ENCODE results near the gene CEACAM1. TPM values are rescaled to one million over a fixed set of nuclear protein-coding genes. Genes with fewer than 3 reads are reported as not detected.

CEACAM1 gene
- total and polyA plus RNA-seq, 9 of the 15 experiments (the other 6 are each of a cell fraction or from before 2014, with no cell fraction given), result 0.04 to 0.16 (median 0.10) TPM; not detected in 1

DNA sequence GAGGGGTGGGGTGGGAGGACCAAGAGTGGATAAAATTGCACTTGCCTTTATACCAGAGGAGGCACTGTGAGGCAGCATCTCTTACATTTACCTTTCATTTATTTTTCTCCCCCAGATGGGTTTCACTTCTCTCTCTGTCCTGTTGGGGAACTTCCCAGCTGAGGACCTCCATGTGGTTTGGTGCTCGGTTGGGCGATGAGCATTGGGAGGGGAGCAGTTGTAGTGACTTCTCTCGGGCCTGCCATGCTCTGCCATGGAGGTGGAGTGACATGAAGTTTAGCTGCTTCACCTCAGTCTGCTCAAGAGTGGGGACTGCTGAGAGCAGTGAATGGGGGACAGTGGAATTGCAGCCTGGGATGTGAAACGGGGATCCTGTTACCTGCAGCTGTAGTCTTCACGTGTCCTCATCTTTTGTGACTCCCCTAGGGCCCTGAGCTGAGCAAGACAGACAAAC, 62.4 kb downstream of the CEACAM1 start:
- BruUV-seq (replicated peaks), result no TSS peak
- Histone ChIP-seq H3K36me3 (ENCODE audit: control insufficient read depth, insufficient read depth, low read length) (no peaks in the 10 kb centered on the region), H3K27me3 (ENCODE audit: control insufficient read depth in 2 of 2, insufficient read depth in 2 of 2, low read length in 2 of 2) (peaks cover 28 to 51% of the 10 kb centered on the region in 2 experiments), H3K79me2 (ENCODE audit: control insufficient read depth, insufficient read depth, low read length) (no peaks in the 10 kb centered on the region), H3K9ac (ENCODE audit: insufficient read depth in 1 of 2, low read depth in 2 of 2, low read length in 2 of 2) (no peak overlapping the region), H3K27ac (ENCODE audit: extremely low read depth, low read depth, low read length) (no peak overlapping the region), H3K9me3 (replicated peaks; ENCODE audit: control insufficient read depth, insufficient read depth, low read depth, low read length) (no peaks in the 10 kb centered on the region), H3K9me1 (ENCODE audit: control insufficient read depth, insufficient read depth, low read length) (no peaks in the 10 kb centered on the region), H3K4me1 (replicated peaks in 1 of 2; ENCODE audit: control insufficient read depth in 2 of 2, insufficient read depth in 2 of 2, low read length in 2 of 2) (no peaks in the 10 kb centered on the region; a peak in 1 of 5 replicates), H2AFZ (ENCODE audit: low read depth, low read length) (no peak overlapping the region), H3K4me2 (ENCODE audit: insufficient read depth, low read length) (no peak overlapping the region), H3K4me3 (no peak overlapping the region), H4K20me1 (replicated peaks; ENCODE audit: control insufficient read depth, insufficient read depth, low read length) (0 out of 2 replicates have a peak, but pooled peaks cover 4% of the 10 kb centered on the region)
- no peak for FAIRE-seq
- WGBS (ENCODE audit: insufficient coverage, low coverage, missing lambda C conversion rate), result 6% methylated on average over 5 of the region's 5 CpGs
- peak; percentile 38; the same call in 2 of the 3 replicates for ATAC-seq
- intact Hi-C loops (cut with micrococcal nuclease) (no loop called here), in situ Hi-C loops (cut with MboI) (no loop called here)
- TF ChIP-seq ZBTB1 (CRISPR knock-in tag; IDR thresholded peaks at IDR 0.05; ENCODE audit: borderline replicate concordance, low read depth) (no peak), CHD1 (IDR thresholded peaks at IDR 0.05; ENCODE audit: low read length) (no peak), BCL6 (CRISPR knock-in tag; IDR thresholded peaks at IDR 0.05) (no peak), ZNF232 (CRISPR knock-in tag; IDR thresholded peaks at IDR 0.05) (no peak), MAFF (IDR thresholded peaks at IDR 0.05; ENCODE audit: low read length) (no peak)
- TF ChIP-seq, protein P1, sequence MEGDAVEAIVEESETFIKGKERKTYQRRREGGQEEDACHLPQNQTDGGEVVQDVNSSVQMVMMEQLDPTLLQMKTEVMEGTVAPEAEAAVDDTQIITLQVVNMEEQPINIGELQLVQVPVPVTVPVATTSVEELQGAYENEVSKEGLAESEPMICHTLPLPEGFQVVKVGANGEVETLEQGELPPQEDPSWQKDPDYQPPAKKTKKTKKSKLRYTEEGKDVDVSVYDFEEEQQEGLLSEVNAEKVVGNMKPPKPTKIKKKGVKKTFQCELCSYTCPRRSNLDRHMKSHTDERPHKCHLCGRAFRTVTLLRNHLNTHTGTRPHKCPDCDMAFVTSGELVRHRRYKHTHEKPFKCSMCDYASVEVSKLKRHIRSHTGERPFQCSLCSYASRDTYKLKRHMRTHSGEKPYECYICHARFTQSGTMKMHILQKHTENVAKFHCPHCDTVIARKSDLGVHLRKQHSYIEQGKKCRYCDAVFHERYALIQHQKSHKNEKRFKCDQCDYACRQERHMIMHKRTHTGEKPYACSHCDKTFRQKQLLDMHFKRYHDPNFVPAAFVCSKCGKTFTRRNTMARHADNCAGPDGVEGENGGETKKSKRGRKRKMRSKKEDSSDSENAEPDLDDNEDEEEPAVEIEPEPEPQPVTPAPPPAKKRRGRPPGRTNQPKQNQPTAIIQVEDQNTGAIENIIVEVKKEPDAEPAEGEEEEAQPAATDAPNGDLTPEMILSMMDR (IDR thresholded peaks at IDR 0.05 in 2 of 3, conservative IDR thresholded peaks at IDR 0.05 in 1 of 3; ENCODE audit: insufficient read depth in 2 of 3, low read depth in 1 of 3, low read length in 3 of 3), result peak in 1 of 3 experiments; percentile 10; a peak in 1 of 6 replicates
- TF ChIP-seq, protein P2, sequence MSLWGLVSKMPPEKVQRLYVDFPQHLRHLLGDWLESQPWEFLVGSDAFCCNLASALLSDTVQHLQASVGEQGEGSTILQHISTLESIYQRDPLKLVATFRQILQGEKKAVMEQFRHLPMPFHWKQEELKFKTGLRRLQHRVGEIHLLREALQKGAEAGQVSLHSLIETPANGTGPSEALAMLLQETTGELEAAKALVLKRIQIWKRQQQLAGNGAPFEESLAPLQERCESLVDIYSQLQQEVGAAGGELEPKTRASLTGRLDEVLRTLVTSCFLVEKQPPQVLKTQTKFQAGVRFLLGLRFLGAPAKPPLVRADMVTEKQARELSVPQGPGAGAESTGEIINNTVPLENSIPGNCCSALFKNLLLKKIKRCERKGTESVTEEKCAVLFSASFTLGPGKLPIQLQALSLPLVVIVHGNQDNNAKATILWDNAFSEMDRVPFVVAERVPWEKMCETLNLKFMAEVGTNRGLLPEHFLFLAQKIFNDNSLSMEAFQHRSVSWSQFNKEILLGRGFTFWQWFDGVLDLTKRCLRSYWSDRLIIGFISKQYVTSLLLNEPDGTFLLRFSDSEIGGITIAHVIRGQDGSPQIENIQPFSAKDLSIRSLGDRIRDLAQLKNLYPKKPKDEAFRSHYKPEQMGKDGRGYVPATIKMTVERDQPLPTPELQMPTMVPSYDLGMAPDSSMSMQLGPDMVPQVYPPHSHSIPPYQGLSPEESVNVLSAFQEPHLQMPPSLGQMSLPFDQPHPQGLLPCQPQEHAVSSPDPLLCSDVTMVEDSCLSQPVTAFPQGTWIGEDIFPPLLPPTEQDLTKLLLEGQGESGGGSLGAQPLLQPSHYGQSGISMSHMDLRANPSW (CRISPR knock-in tag; IDR thresholded peaks at IDR 0.05), result no peak
- CTCF ChIA-PET (ENCODE audit: low intra/inter-chr PET ratio), result no interaction called here
- no peak for DNase-seq (ENCODE audit: extremely low read depth in 1 of 4, low spot score in 3 of 4)
- POLR2A ChIA-PET, result interaction anchor here (0.7 kb wide), 1 partner anchor 11 kb away, joined by 4 read pairs; no protein-coding TSS in a partner anchor

Measured in K562 (cell line).